ENCODE measurements around the gene KCTD12.

Gene KCTD12

GRCh38 chr13:76887076-76887563 is 915 bp upstream of the KCTD12 start:
- DNase-seq (ENCODE audit: low spot score) = no peak

GRCh38 chr13:76886005-76886291 is 257 bp downstream of the KCTD12 start:
- DNase-seq (ENCODE audit: low spot score) = no peak

DNA sequence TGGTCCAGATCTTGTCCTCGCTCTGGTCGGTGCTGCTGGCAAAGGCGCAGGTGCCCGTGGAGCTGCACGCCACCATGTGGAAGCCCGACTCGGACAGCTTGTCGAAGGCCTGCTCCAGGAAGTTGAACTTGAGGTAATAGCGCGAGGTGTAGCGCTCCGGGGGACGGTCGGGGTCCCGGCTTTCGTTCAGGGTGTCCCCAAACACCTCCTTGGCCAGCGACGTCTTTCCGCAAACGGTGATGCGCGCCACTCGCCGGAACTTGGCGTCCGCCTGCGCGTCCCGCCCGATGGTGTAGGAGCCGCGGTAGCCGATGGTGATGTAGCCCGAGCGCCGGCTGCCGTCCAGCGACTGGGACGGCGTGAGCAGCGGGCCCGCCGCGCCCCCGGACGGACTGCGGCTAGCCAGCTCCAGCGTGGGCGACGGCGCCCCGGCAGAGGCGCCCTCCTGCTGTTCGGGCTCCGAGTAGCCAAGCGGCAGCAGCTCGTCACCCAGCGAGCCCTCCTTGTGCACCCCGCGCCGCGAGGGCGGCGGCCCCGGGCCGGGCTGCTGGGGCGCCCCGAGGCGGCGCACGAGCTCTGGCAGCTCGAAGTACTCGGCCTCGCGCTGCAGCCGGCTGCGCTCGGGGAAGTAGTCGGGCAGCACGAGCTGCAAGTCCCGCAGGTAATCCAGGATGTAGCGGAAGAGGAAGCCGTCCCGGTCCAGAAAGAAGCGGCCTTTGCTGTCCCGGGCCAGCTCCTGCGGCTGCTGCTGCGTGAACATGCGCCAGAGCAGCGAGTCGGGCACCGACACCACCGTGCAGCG is 801 bp downstream of the KCTD12 start:
- DNase-seq (ENCODE audit: low spot score) = peak; percentile 60

DNA sequence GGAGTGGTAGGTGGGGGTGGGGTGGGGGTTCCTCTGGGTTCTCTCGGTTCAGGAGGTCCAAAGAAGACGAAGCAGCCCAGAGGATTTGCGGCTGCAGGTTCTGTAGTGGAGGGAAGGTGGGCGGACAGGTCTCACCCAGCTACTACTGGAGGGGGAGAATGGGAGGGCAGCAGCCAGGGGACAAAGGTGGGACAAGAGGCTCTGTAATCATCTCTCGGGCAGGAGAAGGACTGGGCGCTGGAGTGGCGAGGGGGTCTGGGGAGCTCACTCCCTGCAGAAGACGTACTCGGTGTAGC is 1.4 kb downstream of the KCTD12 start:
- no peak for DNase-seq (ENCODE audit: low spot score)

- DNase-seq (ENCODE audit: low spot score) = no peak
Observed at GRCh38 chr13:76884186-76884906, 1.9 kb downstream of the KCTD12 start.

DNA sequence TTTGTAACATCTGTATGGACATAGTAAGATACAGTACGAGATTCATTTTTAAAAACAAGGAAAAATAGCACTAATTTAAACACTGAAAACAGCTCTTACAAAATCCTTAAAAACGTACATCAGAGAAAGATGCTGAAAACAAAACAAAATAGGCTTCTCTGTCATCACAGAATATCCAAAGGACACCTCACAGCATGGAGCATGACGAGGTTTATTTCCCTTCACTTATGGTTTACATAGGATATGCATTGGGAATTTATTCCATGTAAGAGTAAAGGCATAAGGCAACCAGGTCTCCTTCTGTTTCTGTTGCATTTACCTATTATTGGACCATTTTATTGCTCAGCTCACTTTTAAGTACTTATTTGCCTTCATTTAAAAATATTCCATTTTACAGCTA is 3.0 kb downstream of the KCTD12 start:
- DNase-seq (ENCODE audit: low spot score) = no peak

DNA sequence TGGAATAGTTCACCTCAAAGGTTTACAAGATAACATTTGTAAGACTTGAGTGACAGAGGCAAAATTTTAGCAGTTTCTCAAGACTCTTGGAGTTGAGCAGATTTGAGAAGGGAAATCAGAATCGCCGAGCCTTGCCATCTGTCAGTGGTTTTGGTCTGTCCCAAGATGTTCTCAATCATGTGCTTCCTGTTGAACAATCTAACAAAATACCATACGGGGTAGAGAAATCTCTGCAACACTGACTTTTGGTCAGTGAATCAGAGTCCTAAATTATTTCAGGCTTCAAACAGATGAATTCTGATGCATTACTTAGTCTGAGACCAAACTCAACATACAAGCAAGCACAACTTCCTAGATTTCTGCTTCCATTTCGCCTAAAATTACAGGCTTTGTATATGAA is 3.8 kb downstream of the KCTD12 start:
- no peak for DNase-seq (ENCODE audit: low spot score)

- DNase-seq (ENCODE audit: low spot score) = no peak
Observed at GRCh38 chr13:76879883-76880270, 6.3 kb downstream of the KCTD12 start.

GRCh38 chr13:76879203-76879882 is 6.9 kb downstream of the KCTD12 start:
- DNase-seq (ENCODE audit: low spot score) = peak; percentile 68

DNA sequence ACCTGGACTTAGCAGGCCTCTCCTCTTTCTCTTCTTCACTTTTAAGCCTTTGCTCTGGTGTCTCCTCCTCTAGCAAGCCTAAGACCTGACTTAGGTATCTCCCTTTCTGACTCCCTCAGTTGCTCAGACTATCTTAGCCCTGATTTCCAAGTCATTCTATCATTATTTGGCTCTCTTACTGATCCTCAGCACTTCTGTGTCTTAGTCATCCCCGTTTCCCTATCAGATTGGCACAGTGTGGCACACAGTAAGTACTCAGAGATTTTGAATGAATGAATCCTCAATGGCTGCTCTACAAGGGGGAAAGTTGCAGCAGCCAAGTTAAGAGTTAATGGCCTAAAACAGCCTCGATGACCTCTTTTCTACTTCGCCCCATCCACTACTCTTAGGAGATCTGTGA is 8.2 kb downstream of the KCTD12 start:
- no peak for DNase-seq (ENCODE audit: low spot score)

DNA sequence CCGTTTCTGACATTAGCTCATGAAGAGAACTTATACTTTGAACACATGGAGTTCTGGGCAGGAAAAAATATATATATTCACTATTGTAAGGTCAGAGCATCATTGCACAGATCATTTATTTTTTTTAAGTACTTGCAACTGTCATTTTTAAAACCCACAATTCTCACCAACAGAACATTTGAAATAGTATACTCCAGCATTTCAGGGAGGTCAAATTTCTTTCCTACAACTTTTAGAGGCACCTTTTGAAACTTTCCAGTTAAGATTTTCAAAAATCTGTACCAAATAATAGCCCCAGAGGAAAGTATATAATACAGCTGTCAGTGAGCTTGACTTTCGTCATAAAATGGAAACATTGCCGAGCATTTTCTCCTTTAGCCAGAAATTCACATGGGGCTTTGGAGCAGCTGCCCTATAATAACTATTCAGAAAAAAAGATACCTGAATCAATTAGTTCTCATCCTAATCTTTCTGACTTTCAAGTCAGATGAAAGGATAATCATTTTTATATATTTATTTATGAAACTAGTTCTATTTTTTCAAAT is 10.9 kb downstream of the KCTD12 start:
- no peak for DNase-seq (ENCODE audit: low spot score)

- no peak for DNase-seq (ENCODE audit: low spot score)
Observed at GRCh38 chr13:76874479-76874878, 11.7 kb downstream of the KCTD12 start.

GRCh38 chr13:76873445-76873844 is 12.8 kb downstream of the KCTD12 start:
- no peak for DNase-seq (ENCODE audit: low spot score)

DNA sequence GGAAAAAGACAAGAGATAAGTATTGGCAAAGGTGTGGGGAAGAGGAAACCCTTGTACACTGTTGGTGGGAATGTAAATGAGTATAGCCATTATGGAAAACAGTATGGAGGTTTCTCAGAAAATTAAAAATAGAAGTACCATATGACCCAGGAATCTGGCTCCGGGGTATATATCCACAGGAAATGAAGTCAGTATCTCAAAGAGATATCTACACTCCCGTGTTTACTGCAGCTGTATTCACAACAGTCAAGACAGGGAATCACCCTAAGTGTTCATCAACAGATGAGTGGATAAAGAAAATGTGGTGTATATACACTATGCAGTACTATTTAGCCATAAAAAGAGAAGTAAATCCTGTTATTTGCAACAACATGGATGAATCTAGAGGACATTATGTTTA is 13.5 kb downstream of the KCTD12 start:
- DNase-seq (ENCODE audit: low spot score) = no peak

GRCh38 chr13:76871432-76871831 is 14.8 kb downstream of the KCTD12 start:
- no peak for DNase-seq (ENCODE audit: low spot score)

- no peak for DNase-seq (ENCODE audit: low spot score)
Observed at GRCh38 chr13:76868371-76868770, 17.8 kb downstream of the KCTD12 start.

- DNase-seq (ENCODE audit: low spot score) = no peak
Observed at GRCh38 chr13:76865996-76866503, 20.2 kb downstream of the KCTD12 start.

- DNase-seq (ENCODE audit: low spot score) = no peak
Observed at GRCh38 chr13:76865109-76865508, 21.1 kb downstream of the KCTD12 start.

DNA sequence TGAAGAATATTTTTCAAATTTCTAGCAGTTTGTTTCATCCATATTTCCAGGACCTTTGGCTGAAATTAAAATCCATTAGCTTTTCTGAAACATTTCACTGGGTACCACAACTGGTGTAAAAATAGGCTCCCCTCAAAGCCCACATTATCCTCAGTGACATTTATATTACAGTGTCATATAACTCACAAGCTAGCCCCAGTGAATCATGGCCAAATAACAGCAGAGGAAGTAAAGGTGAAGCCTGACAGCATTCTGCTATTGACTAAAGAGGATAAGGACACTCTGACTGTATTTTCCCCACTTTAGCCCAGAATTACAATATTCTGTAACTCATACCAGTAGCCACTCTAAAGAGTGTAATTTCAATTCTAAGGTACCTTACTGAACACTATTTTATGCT is 21.9 kb downstream of the KCTD12 start:
- DNase-seq (ENCODE audit: low spot score) = no peak

DNA sequence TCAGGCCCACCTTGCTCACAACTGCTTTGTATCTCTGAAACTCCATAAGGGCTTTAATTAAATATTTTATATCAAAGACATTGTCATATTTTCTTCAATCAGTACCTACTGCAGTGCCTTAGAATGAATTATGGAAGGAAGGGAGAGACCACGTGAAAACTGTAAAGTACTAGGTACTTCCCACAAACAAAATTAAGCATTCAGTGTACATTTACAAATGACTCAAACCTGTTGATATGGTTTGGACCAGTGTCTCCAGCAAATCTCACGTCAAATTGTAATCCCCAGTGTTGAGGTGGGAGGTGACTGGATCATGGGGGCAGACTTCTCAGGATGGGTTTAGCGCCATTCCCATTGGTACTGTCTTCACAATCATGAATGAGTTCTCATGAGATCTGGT is 23.2 kb downstream of the KCTD12 start:
- DNase-seq (ENCODE audit: low spot score) = no peak

DNA sequence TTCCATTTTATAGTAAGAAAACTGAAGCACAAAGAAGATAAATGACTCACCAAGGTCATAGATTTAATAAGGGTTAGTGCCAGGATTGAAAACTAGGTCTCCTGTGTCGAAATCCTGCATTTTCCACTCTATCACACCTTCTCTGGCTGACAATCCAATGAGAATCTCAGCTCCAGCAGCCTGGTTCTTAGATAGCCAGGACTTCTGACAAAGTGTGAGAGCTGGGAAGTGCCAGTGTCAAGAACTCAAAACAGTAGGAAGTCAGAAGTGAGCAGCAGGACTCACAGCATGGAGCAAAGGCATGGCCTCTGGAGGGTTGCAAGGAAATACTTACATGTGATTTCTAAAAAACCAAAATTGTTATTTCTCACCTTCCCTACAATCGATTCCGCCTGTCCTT is 24.3 kb downstream of the KCTD12 start:
- no peak for DNase-seq (ENCODE audit: low spot score)

DNA sequence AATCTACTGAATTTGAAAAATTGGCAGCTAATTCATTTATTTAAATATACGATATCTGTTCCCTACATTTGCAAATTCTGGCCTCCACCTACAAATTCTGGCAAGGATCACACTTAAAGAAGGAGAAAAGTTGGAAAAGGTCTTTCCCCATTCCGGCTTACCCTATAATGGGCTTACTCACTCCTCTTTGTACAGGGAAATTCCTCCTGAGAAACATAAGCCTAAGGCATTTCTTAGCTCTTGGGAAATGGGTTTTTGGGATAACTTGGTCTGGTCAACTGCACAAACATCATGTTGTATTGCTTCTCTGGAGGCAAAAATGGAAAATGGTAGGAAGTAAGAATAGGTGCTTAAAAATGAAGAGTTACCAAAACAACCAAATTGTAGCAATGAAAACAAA is 25.5 kb downstream of the KCTD12 start:
- DNase-seq (ENCODE audit: low spot score) = no peak

DNA sequence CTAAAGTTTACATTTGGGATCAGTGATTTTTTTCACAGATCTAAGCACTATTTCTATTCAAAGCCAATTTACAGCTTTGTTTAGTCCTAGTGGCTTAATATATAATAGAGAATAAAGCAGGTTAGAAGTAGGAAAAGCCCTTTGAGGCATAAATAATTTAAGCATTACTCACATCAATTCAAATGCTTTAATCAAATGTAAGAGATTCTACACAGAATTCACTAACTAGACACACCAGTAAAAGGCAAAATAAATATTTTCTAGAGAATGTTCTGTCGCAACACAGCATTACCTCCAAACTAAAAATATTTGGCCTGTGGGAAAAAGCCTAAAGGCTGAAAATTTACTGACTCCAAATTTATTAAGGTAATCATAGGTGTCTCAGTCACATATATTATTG is 31.3 kb downstream of the KCTD12 start:
- DNase-seq (ENCODE audit: low spot score) = no peak

All from CD4-positive, alpha-beta T cell treated with Interleukin-6 at 100 ng/mL for 8 hours (primary cell).